ENCODE results near the gene SAMD4B.
A peak's percentile ranks its signal among the peaks of the same experiment; 100 is the strongest.
"Not testable (repeated sequence)": the region's sequence is repeated elsewhere in the genome, so short reads cannot be mapped to it uniquely, and the experiment has no call there.

Gene SAMD4B

GRCh38 chr19:39341719-39342604 lies at the start of gene SAMD4B:
Gene SAMD4B (plus strand): TSS chr19:39342421. CDS start chr19:39356894, 14,473 bp downstream.
- peak; percentile 98 for DNase-seq

GRCh38 chr19:39293394-39293793 lies 48.8 kb upstream of the SAMD4B start:
- DNase-seq: no peak

GRCh38 chr19:39296055-39296645 lies 46.1 kb upstream of the SAMD4B start, which contains the start of gene IFNL1:
Gene IFNL1 (plus strand): TSS chr19:39296407. CDS start chr19:39296422, 15 bp downstream.
- DNase-seq: no peak

GRCh38 chr19:39296906-39297305 lies 45.3 kb upstream of the SAMD4B start:
- no peak for DNase-seq

- no peak for DNase-seq
Measured at GRCh38 chr19:39297931-39298634, 44.1 kb upstream of the SAMD4B start.

GRCh38 chr19:39299404-39299803 lies 42.8 kb upstream of the SAMD4B start:
- DNase-seq: no peak

- no peak for DNase-seq
Measured at GRCh38 chr19:39299832-39300231, 42.4 kb upstream of the SAMD4B start.

GRCh38 chr19:39301021-39301420 lies 41.2 kb upstream of the SAMD4B start:
- DNase-seq: no peak

- DNase-seq: no peak
Measured at GRCh38 chr19:39301562-39301961, 40.7 kb upstream of the SAMD4B start.

- DNase-seq: no peak
Measured at GRCh38 chr19:39303373-39304184, 38.6 kb upstream of the SAMD4B start.

- DNase-seq: no peak
Measured at GRCh38 chr19:39304185-39304513, 38.1 kb upstream of the SAMD4B start.

- DNase-seq: no peak
Measured at GRCh38 chr19:39304701-39305571, 37.3 kb upstream of the SAMD4B start.

- no peak for DNase-seq
Measured at GRCh38 chr19:39306075-39306474, 36.1 kb upstream of the SAMD4B start.

- no peak for DNase-seq
Measured at GRCh38 chr19:39307046-39307821, 35.0 kb upstream of the SAMD4B start.

- no peak for DNase-seq
Measured at GRCh38 chr19:39307822-39308530, 34.2 kb upstream of the SAMD4B start.

GRCh38 chr19:39308531-39309304 lies 33.5 kb upstream of the SAMD4B start:
- DNase-seq: no peak

GRCh38 chr19:39309305-39309670 lies 32.9 kb upstream of the SAMD4B start:
- DNase-seq: not testable (repeated sequence)

GRCh38 chr19:39310558-39311311 lies 31.5 kb upstream of the SAMD4B start:
- no peak for DNase-seq

Data from activated T-cell treated with anti-CD3 and anti-CD28 coated beads for 4 hours (primary cell).